Myocyte (in vitro differentiated cells): ENCODE data around the gene NUAK2. TPM values are rescaled to one million over a fixed set of nuclear protein-coding genes. Genes with fewer than 3 reads are reported as not detected.
"Not testable (repeated sequence)": the region's sequence is repeated elsewhere in the genome, so short reads cannot be mapped to it uniquely, and the experiment has no call there.

ENCODE experiments used
- DNase-seq: peaks from one replicate; pipeline ENCODE4 v3.0.0-alpha.2; 2012; ENCODE audit warnings: low read depth
- total RNA-seq: library from RNA; depleted of rRNA; stranded (reverse); fragments of >200 nt; gene quantifications from 2 replicates; pipeline ENCODE4 v1.2.3, GENCODE V29; 2014

Gene NUAK2
- total RNA-seq, 1 donor from 2014 or later = 0.70 TPM

DNA sequence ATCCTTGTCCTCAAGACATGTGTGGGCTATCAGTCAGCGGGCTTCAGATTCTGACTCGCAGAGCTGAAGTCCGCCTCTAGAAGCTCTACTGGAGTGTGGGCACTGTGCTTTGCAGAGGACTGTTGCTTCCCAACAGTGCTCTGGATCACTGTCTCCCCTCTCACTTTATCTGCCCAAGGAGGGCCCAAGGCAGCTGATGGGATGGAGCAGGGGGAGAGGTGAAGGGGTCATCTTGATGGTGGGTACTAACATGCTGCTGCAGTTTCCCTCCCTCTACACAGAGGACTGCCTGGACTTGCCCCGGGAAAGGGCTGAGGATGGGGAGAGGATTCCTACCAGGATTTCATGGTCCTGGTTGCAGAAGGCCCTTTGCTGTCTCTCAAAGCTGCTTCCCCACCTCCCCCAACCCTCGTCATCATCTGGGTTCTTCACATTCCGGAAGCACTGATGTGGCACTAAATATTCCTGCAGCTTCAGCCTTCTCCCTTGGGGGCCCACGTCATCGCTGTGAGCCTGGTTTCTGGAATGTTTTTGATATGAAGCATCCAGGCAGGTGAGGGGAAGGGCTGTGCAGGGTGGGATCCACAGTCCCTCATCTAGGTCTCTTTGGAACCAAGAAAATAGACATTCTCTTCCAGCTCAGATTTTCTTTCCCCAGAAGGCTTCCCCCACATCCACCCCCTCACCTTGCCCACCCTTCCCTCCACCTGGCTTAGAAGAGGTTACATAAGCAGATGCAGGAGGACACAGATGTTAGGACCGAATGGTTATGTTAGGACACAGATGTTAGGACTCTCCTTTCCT, 23.2 kb downstream of the NUAK2 start:
- DNase-seq = peak; percentile 86

DNA sequence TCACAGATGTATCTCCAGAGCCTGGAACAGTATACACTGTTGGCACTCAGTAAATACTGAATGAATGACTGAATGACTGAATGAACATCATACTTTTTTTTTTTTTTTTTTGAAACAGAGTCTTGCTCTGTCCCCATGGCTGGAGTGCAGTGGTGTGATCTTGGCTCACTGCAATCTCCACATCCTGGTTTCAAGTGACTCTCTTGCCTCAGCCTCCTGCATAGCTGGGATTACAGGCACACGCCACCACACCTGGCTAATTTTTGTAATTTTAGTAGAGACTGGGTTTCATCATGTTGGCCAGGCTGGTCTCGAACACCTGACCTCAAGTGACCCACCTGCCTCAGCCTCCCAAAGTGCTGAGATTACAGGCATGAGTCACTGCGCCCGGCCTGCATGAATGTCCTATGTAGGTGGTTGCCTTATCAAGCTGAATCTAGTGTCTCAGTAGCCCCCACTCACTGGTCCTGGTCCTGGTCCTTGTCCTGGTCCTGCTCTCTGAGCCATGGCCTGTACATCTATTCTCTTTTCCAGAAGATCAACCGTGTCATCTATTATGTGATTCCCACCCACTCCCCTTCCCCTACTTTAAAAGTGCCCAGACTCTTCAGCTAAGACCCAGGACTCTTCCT, 23.9 kb downstream of the NUAK2 start:
- DNase-seq = not testable (repeated sequence)

DNA sequence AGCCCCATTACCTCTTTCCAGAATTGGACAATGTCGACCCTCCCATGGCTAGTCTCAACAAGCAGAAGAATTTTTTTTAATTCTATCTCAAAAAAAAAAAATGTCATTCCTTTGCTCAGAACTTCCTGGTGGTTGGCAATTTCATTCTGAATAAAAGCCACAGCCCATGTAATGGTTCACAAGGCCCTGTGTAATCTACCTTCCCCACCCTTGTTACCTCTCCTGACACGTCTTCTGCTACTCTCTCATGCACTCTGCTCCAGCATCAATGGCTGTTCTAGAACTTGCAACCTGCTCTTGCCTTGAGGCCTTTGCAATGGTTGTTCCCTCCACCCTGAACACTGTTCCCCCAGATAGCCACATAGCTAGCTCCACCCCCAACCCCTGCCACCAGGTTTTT, 25.4 kb downstream of the NUAK2 start:
- DNase-seq = no peak

DNA sequence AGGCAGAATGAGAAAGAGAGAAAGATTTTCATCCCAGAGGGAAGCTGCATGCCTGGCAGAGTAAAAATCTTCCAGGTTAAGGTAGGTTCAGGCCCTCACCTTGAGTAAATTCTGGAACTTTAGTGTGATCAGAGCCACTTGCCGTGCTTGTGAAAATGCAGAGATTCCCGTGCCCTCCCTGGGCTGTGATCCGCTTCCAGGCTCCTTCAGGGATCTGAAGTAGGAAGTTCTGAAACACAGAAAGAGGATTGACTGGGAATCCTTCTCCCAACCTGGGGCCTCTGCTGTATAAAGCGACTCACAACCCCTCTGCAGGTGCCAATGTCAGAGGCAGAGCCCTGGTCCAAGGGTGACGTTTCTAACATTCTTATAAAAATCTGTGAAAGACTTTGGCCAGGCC, 26.6 kb downstream of the NUAK2 start:
- DNase-seq = no peak

DNA sequence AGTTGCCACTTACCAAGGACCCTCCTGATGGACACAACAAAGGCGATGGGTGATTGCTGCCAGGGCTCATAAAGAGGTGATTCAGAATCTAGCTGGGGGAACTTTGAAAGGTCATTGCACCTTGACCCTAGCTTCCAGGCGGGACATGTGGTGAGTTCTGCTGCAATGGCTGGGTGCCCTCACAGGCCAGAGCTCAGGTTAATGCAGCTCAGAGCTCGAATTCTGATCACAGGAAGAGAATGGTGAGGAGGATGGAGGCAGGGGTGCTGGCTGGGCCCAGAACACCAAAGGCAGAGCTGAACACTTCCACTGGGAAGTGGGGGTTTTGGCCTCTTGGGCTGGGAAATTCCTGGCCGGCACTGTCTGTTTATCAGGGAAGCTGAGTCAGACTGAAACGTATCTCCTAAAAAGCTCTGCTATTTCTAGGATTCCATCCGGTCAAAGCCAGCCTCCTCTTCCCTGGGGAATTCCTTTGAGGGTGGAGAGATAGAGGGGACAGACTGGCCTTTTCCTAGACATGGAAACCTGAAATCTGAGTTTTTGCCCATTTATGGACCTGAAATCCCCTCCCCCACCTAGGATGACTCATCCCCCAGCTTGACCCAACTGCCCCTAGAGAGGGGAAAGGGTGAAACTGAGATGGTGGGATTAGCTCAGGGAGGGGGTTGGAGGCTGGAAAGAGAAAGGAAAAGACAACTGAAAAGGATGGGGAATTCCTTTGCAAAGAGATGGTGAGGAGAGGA, 27.2 kb downstream of the NUAK2 start:
- DNase-seq = peak; percentile 85

DNA sequence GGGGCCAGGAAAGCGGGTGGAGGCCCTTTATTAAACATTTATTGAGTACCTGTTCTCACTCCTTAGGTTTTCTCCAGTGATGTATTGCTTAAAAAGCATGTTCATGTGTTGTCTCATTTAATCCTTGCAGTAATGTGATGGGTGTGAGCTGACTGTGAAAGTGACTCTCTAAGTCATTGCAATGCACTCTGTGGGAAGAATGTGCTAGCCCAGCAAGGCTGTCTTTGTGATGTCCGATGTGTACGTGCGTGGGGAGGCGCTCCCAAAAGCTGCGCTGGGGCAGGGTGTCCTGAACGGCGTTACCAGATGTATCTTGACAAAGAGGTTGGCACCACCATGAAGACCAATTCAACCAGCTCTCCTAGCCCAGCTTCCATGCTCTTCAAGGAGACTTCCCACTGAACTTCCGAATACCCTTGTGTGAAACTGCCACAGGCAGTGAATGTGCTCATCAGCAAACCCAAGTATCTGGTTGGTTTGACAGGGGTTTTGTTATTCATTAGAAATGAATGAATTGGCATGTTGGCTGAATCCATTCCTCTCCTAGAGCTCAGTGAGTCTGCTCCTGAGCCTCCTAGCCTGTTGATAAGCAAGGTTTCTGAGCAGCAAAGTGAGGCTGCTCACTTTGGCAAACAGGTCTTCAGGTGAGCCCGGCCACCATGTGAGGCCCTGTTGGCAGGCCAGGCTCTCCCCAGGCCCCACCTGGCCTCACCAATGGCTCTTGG, 28.0 kb downstream of the NUAK2 start:
- no peak for DNase-seq

DNA sequence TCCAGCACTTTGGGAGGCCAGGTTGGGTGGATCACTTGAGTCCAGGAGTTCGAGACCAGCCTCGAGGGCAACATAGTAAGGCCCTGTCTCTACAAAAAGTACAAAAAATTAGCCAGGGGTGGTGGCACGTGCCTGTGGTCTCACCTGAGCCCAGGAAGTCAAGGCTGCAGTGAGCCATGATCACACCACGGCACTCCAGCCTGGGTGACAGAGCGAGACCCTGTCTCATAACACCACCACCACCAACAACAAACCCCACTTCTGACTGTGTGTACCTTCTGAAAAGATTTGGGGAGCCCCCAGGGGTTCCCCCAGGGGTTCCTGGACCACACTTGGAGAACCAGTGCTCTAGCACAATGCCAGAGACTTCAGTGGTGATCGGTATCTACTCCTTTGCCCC, 29.9 kb downstream of the NUAK2 start:
- DNase-seq = no peak

DNA sequence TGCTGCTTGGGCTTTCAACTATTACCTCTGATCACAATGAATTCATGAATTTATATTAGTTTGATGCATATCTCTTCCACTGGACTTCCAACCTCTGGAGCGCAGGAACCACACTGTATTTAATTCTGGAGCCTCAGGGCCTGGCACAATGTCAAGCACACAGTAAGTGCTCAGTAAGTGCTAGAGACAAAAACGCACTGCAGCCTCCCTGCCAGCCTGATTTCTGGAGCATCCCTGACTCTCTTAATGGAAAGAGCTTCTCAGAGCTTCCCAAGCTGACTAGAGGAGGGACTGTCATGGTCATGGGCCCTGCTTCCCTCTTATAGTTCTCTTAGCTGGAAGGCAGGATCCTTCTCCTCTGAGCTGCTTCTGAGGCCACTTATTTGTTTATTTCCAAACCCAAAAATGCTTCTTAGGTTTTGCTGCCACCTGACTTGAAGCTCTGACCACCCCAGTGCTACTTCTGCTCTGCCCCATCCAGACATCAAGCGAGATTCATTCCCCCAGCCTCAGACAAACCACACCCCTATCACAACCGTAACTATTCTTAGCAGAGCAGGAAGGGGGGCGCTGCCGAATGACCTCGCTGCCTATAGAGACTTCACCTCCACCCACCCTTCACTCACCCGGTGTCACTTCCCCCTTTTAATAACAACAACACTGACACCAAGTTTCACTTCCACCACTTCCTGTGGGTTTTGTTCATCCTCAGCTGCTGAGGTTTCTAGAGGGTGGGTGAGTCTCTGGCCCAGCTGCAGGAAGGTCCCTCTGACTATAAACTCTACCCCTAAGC, 33.6 kb downstream of the NUAK2 start:
- DNase-seq = peak; percentile 93

DNA sequence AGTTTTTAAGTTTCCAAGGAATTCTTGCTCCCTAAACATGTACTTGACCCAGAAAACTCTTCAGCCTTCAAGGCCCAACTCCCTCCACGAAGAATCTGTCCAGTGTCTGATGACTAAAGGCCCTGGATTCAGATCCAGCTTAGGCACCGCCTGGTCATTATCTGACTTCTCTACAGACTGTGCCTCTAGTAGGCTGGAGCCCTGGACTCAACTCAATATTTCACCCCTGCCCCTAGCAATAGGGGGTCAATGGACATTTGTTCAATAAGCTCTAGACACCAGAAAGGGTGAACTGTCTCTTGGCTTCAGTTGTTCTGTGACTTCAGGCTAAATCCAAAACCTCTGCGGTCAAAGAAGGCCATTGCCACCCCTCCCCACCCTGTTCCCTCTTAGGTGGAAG, 34.5 kb downstream of the NUAK2 start:
- no peak for DNase-seq

DNA sequence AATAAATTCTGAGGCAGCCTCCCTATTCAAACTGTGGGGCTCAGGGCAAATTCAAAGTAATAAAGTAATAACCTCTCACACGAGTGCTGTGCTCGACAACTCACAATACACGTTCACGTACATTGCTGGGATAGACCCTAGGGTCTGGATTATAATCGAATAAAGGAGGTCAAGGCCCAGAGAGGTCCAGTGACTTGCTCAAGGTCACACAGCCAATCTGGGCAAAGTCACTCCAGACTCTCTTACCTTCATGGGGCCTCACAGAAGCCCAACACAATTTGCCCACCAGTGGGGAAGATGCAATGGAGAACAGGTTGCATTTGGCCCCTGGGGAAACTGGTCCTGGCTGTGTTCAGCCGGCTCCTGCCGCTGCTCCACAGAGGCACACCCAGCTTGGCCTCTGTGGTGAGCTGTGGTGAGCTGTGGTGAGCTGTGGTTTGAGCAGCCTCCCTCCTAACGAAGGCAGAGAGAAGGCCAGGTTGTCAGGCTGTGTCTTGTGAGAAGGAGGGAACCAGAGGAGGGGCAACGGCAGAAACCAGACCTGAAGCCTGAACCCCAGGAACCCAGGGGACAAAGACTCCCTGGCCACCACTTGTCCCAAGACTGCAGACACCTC, 35.1 kb downstream of the NUAK2 start:
- peak; percentile 92 for DNase-seq

DNA sequence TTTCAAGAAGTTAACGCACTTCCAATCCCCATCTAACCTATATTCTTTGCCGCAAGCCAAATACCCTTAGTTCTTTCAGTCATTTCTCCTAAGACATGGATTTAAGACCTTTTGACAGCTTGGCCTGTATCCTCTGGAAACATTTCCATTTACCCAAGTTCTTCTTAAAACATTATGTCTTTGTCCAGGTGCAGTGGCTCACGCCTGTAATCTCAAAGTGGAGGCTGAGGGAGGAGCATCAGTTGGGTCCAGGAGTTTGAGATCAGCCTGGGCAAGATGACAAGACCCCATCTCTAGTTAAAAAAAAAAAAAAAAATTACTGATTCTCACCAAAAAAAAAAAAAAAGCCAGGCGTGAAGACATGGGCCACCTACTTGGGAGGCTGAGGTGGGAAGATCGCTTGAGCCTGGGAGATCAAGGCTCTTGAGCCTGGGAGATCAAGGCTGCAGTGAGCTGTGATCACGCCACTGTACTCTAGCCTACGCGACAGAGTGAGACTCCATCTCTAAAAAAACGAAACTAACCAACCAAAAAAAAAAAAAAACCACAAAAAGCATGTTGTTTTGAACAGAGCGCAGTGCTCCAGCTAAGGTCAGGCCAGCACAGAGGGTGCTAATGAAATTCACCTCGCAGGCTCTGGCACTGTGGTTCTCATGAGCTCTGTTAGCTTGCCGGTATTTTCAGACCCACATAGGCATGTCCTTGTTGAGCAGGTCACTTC, 36.0 kb downstream of the NUAK2 start:
- DNase-seq = no peak

DNA sequence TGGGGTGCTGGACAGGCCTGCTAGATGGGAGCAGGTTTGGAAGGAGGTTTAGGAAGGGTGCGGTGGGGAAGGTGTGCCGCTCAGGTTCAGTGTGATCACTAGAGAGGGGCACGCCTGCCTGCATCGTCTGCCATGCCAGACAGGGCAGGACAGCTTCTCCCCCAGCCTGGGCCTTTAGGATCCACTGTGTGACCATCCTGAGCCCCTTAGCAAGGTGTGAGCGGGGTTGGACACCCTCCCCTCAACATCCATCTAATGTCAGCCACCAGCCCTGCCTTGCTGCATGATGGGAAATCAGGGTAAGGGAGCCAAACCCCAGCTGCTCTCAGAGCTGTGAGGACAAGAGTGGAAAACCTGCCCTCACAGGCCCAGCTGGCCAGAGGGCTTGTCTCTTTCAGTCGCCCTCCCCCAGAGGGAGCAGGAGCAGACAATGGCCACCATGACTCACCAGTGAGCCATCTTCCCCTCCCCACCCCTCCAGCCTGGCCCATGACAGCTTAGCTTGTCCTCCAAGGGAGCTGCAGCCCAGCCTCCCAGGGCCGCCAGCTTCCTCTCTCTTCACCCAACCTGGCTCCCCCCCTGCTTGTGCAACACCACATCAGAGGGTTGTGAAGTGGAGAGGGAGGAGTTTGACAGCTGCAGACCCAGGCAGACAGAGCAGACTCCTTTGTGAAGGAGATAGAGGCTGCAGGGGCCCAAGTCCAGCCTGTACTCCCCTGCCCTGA, 37.0 kb downstream of the NUAK2 start:
- peak; percentile 98 for DNase-seq

DNA sequence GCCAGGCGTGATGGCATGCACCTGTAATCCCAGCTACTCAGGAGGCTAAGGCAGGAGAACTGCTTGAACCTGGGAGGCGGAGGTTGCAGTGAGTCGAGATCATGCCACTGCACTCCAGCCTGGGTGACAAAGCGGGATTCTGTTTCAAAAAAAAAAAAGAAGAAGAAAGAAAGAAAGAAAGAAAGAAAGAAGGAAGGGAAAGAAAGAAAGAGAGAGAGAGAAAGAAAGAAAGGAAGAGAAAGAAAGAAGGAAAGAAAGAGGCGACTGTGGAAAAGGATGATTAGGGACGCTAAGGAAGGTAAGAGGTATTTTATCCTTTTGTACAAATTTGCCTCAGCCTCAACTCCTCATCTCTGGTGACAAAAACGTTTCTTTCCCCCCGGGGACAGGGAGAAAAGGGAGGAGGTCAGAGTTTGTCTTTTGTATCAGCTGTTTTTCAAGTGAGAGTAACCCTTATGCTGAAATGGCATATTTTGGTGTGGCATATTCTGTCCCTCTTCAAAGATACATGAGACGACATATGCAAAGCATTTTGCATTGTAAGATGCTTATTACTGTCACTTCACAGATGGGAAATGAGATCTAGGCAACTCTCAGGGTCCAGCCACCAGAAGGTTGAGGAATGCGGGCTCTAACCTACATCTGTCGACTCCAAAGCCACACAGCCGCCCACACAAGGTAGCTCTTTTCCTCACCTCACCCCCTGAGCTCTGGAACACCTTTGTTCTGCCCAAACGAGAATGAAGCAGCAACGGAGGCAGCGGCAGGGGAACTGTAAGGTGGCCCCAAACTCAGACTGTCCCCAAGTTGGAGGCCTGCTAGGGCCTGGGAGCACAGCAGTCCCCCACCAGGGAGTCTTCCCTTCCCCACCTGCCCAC, 38.0 kb downstream of the NUAK2 start:
- no peak for DNase-seq

DNA sequence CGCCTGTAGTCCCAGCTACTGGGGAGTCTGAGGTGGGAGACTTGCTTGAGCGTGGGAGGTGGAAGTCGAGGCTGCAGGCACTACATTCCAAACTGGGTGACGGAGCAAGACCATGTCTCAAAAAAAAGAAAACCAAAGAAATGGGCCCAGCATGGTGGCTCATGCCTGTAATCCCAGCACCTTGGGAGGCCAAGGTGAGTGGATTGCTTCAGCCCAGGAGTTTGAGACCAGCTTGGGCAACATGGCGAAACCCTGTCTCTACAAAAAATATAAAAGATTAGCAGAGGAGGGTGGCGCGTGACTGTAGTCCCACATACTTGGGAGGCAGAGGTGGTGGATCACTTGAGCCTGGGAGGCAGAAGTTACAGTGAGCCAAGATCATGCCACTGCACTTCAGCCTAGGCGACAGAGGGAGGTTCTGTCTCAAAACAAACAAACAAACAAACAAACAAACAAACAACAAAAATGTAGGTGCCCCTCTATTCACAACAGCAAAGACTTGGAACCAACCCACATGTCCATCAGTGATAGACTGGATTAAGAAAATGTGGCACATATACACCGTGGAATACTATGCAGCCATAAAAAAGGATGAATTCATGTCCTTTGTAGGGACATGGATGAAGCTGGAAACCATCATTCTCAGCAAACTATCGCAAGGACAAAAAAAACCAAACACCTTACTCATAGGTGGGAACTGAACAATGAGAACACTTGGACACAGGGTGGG, 40.7 kb downstream of the NUAK2 start:
- not testable (repeated sequence) for DNase-seq

DNA sequence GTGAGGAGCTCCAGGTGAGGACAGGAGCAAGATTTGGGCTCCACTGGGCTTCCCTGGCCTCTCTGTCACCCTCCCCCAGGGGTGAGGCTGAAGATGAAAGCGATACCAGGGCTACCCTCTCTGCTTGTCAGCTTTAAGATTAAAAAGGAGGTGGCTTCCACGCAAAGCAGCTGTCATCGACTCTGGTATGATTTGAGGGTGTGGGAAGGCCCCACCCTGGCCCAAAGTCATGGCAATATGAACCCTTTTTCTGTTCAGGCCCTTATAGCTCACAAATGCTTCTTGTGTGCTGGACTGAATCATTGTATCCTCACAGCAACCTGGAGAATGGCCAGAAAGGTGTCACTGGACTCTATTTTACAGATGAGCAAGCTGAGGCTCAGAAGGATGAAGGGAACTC, 41.6 kb downstream of the NUAK2 start:
- DNase-seq = no peak

DNA sequence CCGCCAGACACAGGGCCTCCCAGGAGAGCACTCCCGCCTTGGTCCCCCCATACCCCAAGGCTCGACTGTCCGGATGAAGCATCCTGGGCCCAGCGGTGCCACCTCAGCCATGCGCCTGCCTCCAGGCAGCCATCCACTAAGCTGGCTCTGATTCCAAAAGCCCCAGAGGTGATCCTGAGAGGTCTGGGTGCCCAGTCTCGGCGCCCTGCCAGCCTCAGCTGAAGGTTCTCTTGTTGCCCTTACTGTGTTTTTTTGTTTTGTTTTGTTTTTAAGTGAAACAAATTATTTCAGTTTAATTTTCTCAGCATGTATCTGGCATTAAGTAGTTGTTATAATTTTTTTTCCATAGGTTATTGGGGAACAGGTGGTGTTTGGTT, 44.9 kb downstream of the NUAK2 start:
- no peak for DNase-seq
